Measurements from ENCODE around the gene MASP1.

MASP1 gene

GRCh38 chr3:187186801-187187421 lies 104.6 kb downstream of the MASP1 start:
- no peak for DNase-seq (ENCODE audit: low spot score)

- no peak for DNase-seq (ENCODE audit: low spot score)
Observed at GRCh38 chr3:187186375-187186774, 105.2 kb downstream of the MASP1 start.

GRCh38 chr3:187185759-187186158 lies 105.8 kb downstream of the MASP1 start:
- no peak for DNase-seq (ENCODE audit: low spot score)
